Prostate gland (tissue), 2 donors: ENCODE data around the gene VSIG10L.

Experiments used
- CTCF ChIP-seq, 4 experiments: fragments of 200-600 bp in 2 of 4; fragments of 450-650 bp in 2 of 4; sonication (generic) in 2 of 4; IDR thresholded peaks; 1 replicate in 3 of 4; 2 replicates in 1 of 4; pipeline ENCODE4 v1.5.1; 2016 to 2019; ENCODE audit warnings: antibody characterized with exemption in 4 of 4, mild to moderate bottlenecking in 2 of 4, moderate library complexity in 2 of 4
- POLR2A ChIP-seq: fragments of 450-650 bp; IDR thresholded peaks from one replicate; pipeline ENCODE4 v1.6.1; 2016; ENCODE audit warnings: antibody characterized with exemption, mild to moderate bottlenecking

- no peak for TF ChIP-seq POLR2A
- no peak for TF ChIP-seq CTCF (IDR thresholded peaks at IDR 0.05)
Measured at GRCh38 chr19:51337861-51338562, 3.9 kb downstream of the VSIG10L start.
